GM18858 (cell line): ENCODE measurements around the gene DNAH2.

Source experiments
- ATAC-seq: cut with Tn5 transposase; IDR thresholded peaks from one replicate; pipeline ENCODE4 v1.9.1; 2021; ENCODE audit not compliant: unreplicated experiment

DNAH2 gene, protein sequence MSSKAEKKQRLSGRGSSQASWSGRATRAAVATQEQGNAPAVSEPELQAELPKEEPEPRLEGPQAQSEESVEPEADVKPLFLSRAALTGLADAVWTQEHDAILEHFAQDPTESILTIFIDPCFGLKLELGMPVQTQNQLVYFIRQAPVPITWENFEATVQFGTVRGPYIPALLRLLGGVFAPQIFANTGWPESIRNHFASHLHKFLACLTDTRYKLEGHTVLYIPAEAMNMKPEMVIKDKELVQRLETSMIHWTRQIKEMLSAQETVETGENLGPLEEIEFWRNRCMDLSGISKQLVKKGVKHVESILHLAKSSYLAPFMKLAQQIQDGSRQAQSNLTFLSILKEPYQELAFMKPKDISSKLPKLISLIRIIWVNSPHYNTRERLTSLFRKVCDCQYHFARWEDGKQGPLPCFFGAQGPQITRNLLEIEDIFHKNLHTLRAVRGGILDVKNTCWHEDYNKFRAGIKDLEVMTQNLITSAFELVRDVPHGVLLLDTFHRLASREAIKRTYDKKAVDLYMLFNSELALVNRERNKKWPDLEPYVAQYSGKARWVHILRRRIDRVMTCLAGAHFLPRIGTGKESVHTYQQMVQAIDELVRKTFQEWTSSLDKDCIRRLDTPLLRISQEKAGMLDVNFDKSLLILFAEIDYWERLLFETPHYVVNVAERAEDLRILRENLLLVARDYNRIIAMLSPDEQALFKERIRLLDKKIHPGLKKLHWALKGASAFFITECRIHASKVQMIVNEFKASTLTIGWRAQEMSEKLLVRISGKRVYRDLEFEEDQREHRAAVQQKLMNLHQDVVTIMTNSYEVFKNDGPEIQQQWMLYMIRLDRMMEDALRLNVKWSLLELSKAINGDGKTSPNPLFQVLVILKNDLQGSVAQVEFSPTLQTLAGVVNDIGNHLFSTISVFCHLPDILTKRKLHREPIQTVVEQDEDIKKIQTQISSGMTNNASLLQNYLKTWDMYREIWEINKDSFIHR (N-terminal part only)

DNA sequence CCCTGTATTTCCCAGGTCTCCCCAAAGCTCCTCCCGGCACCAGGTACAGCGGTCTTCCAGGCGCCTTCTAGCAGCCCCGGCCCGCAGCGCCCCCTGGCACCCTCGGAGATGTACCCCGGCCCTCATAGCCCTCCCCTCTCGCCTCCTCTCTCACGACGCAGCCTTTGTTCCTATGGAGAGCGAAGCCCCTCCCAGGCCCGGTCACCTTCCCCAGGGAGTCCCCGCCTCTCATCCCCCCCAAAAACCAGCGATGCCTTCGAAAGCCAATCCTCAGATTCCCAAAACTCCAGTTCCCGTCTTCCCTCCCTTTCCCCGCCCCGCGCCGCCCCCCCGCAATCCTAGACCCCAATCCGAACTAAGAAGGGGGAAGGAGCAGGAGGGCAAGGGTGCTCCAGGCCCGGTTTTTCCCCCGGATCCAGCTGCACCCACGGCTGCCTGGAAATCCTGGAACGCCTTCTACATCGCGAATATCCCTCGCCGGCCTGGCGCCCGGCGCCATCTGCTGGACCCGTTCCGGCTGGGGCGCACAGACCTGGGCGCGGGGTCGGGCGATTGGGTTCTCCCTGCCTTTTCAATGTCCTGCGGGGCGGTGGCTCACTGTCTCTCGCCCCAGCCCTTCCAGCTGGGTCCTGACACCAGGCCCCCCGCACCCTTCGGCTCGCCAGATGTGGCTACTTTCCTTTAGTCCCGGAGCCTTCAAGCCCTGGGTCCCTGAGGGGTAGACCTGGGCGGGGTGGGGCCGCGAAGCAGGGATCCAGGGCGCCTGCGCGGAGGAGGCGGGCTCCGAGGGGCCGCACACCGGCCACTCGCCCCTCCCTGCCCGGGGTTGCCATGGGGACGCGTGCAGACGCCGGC is at the start of gene DNAH2:
Gene DNAH2, plus strand, starts transcription at position 844 of the 855 bp plus-strand sequence. CDS start 1,991 bp downstream, outside the sequence.
- ATAC-seq: no peak

DNA sequence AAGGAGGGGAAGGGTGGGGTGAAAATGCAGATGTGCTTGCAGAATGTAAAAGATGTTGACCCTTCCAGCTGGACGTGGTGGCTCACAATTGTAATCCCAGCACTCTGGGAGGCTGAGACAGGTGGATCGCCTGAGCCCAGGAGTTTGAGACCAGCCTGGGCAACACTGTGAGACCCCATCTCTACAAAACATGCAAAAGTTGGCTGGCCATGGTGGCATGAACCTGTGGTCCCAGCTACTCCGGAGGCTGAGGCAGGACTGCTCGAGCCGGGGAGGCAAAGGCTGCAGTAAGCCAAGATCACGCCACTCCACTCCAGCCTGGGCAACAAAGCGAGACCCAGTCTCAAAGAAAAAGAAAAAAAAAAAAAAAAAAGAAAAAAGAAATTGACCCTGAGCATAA is 49.1 kb upstream of the DNAH2 start:
- ATAC-seq: no peak

DNA sequence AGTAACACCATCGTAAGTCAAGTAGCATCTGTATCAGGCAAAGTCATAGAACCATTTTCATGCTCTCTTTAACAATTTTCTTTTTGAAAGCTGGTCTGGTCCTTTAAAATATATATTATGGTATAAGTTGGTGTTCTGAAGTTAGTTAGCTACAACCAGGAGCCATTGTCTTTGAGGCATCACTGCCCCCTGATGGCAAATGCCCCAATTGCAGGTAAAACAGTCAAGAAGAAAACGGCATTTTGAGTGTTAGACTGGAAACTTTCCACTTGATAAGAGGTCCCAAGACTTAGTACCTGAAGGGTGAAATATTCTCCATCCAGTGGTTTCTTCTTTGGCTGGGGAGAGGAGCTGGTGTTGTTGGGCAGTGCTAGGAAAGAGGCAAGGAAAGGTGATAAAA is 44.3 kb upstream of the DNAH2 start:
- ATAC-seq: no peak

DNA sequence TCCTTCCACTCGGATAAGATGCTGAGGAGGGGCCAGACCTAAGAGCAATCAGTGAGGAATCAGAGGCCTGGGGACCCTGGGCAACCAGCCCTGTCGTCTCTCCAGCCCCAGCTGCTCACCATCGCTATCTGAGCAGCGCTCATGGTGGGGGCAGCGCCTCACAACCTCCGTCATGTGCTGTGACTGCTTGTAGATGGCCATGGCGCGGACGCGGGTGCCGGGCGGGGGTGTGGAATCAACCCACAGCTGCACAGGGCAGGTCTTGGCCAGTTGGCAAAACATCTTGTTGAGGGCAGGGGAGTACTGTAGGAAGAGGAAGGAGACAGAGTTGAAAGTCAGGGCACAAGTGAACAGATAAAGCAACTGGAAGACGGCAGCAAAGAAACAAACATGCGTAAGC is 42.6 kb upstream of the DNAH2 start:
- ATAC-seq: no peak

DNA sequence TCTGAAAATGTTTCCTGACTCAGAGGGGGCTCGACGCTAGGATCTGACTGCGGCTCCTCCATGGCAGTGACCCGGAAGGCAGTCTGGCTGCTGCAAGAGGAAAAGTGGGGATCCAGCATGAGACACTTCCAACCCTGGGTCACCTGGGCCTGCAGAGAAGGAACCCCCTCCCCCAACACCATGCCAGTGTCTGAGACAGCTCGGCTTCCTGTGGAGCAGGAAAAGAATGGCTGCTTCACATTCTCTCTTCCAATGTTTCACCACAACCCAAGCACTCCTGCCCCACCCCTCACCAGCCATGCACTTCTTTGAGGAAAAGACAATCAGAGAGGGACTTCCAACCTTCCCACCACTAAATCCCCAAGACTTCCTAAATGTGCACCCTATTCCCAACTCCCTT is 41.0 kb upstream of the DNAH2 start:
- ATAC-seq: no peak

DNA sequence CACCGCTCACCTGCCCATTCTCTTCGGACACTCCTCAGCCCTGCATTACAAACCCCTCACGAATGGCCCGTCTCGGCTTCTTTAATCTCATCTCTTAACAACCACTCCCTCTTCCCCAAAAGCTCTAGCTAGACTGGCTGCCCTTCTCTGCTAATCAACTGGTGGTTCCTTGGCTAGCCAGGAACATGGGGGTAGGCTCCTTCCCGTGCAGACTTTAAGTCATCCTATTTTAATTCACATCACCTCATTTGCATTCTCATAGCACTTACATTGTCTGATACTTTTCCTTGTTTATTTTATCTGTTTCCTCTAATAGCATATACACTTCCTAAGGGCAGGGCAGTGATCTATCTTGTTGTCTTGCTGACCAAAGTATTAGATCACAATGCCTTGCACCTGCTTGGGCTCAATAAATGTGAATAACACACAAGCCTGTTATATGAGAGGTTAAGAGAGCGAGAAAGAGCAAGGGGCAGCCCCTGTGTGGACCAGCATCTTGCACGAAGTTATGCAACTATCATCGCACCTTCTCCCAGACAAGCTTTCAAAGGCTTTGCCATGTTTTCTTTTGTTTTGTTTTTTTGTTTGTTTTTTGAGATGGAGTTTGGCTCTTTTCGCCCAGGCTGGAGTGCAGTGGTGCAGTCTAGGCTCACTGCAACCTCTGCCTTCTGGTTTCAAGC is 40.0 kb upstream of the DNAH2 start:
- no peak for ATAC-seq

DNA sequence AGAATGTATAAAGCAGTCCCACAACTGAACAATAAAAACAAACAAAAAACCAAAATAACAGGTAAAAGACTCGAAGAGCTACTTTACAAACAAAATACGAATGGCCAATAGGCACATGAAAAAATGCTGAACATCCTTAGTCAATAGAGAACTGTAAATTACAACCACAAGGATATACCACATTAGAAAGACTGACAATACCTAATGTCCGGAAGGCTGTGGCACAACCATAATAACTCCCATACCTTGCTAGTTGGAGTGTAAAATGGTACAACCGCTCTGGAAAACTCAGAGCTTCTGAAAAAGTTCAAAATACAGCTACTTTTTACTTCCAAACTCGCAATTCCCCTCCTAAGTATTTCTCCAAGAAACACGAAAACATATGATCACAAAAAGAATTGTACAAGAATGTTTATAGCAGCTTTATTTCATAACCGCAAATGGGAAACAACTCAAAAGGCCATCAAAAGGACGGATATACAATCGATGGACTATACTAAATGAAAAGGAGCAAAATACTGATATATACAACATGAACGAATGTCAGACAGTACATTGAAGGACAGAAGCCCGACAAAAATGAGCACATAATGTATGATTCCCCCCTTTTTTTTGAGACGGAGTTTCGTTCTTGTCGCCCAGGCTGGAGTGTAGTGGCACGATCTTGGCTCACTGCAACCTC is 32.6 kb upstream of the DNAH2 start:
- ATAC-seq: no peak

DNA sequence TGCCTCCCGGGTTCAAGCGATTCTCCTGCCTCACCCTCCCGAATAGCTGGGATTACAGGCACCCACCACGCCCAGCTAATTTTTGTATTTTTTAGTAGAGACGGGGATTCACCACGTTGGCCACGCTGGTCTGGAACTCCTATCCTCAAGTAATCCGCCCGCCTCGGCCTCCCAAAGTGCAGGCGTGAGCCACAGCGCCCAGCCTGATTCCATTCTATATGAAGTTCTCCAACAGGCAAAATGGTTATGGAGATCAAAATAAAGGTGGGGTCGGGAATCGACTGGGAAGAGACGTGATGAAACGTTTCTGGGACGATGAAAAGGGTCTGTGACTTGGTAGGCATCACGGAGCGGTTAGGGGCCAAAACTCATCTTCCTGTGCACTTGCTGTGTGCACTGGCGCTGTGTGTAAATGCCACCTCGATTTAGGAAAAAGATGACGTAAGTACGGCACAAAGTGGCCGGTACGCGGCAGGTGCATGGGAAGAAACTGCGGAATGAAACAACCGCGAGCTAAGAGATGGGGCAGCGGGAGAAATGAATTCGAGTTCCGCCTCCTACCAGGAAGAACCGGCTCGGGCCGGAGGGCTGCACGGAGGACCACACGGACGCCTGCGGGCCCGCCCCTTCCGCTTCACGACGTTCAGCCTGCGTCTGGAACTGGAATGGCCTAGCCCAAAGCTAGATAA is 31.9 kb upstream of the DNAH2 start:
- peak; percentile 40 for ATAC-seq

DNA sequence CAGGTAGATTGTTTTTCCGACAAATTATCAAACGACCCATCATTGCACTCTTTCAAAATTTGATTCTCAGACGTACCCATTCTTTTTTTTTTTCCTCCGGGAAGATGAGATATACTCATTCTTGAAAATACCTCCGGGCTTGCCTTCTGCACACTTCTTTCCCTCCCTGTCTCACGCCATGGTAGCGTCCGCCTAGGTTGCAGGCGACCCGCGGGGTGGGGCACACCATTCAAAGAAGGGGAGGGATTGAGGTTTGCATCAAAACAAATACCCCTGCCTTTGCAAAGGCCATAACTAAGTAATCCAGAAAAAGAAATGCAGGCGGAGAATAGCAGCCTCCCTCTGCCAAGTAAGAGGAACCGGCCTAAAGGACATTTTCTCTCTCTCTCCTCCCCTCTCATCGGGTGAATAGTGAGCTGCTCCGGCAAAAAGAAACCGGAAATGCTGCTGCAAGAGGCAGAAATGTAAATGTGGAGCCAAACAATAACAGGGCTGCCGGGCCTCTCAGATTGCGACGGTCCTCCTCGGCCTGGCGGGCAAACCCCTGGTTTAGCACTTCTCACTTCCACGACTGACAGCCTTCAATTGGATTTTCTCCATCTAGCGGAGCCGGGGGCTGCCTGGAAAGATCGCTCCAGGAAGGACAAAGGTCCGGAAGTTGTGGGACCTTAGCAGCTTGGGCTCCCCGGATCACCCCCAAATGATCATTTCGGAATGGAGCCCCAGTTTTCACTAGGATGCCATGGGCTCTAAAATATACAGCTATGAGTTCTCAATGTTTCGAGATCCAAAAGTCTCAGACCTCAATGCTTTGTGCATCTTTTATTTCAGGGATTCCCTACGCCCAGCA is 31.1 kb upstream of the DNAH2 start:
- peak; percentile 42 for ATAC-seq

DNA sequence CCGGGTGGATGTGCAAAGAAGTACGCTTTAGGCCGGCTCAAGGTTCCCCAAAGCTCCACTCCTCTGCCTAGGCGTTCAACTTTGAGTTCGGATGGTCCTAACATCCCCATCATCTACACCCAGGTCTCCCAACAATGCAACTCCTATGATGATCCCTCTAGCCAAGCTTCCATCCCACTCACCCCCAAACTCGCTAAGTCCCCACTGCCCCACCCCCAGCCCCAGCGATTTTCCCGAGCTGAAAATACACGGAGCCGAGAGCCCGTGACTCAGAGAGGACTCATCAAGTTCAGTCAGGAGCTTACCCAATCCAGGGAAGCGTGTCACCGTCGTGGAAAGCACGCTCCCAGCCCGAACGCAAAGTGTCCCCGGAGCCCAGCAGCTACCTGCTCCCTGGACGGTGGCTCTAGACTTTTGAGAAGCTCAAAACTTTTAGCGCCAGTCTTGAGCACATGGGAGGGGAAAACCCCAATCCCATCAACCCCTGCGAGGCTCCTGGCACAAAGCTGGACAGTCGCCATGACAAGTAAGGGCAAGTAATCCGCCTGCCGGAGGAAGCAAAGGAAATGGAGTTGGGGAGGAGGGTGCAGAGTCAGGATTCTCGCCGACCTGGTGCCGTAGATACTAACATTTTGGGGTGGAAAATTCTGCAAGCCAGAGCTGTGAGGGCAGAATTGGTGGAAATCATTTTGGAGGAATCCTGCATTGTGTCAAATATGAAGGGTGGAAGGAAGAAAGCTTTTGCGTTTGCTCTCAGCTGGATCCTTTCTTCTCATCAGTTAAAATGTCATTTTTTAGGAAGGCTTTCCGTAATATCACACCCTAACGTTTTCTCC is 30.3 kb upstream of the DNAH2 start, which contains the start of gene TP53:
Gene TP53, minus strand, starts transcription at position 419 of the 836 bp plus-strand sequence. CDS start 10,896 bp downstream, outside the sequence.
- no peak for ATAC-seq

DNA sequence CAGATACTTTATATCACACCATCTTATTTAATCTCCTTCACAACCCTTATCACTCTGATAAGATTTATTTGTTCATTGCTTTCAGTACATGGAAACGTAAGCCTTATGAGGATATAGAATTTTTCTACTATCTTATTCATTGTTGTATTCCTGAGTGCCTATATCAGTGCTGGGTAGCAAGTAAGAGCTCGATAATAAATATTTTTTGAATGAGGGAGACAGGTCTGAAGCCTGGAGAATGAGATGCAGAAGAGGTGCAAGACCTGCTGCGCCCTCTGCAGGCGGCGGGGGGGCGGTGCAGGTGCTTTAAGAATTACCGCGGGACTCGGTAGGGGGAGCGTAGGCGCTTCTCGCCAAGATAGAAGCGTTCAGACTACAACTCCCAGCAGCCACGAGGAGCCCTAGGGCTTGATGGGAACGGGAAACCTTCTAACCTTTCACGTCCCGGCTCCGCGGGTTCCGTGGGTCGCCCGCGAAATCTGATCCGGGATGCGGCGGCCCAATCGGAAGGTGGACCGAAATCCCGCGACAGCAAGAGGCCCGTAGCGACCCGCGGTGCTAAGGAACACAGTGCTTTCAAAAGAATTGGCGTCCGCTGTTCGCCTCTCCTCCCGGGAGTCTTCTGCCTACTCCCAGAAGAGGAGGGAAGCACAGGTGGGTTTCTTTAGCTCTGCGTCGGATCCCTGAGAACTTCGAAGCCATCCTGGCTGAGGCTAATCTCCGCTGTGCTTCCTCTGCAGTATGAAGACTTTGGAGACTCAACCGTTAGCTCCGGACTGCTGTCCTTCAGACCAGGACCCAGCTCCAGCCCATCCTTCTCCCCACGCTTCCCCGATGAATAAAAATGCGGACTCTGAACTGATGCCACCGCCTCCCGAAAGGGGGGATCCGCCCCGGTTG is 29.4 kb upstream of the DNAH2 start, which contains the start of gene WRAP53:
Gene WRAP53, plus strand, starts transcription at position 570 of the 900 bp plus-strand sequence. Its CDS starts 172 bp downstream, at position 742.
- ATAC-seq: peak; percentile 53

DNA sequence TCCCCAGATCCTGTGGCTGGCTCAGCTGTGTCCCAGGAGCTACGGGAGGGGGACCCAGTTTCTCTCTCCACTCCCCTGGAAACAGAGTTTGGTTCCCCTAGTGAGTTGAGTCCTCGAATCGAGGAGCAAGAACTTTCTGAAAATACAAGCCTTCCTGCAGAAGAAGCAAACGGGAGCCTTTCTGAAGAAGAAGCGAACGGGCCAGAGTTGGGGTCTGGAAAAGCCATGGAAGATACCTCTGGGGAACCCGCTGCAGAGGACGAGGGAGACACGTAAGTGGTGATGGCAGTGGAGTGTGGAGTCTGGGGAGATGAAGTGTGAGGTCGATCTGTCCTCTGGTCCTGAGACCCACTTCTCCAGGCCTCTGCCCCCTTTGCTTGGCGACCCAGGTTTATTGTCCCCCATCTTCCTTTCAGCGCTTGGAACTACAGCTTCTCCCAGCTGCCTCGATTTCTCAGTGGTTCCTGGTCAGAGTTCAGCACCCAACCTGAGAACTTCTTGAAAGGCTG is 28.7 kb upstream of the DNAH2 start:
- no peak for ATAC-seq

DNA sequence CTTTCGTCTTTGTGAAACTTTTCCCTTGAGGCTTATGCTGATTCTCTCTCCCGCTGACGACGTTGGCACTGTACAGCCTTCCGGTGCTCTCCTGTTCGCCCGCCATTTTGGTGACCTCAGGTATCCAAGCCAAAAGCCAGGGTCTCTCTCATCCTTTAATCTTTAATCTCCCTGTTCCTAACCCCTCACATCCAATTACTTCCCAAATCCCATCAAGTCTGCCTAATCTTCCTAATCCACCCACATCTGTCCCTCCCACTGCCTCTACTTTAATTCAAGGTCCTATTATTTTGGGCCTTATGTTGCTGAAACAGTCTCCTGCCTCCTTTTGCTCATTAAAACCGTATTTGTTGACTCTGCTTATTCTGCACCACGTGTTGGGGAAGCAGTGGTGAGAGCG is 22.0 kb upstream of the DNAH2 start:
- ATAC-seq: no peak

DNA sequence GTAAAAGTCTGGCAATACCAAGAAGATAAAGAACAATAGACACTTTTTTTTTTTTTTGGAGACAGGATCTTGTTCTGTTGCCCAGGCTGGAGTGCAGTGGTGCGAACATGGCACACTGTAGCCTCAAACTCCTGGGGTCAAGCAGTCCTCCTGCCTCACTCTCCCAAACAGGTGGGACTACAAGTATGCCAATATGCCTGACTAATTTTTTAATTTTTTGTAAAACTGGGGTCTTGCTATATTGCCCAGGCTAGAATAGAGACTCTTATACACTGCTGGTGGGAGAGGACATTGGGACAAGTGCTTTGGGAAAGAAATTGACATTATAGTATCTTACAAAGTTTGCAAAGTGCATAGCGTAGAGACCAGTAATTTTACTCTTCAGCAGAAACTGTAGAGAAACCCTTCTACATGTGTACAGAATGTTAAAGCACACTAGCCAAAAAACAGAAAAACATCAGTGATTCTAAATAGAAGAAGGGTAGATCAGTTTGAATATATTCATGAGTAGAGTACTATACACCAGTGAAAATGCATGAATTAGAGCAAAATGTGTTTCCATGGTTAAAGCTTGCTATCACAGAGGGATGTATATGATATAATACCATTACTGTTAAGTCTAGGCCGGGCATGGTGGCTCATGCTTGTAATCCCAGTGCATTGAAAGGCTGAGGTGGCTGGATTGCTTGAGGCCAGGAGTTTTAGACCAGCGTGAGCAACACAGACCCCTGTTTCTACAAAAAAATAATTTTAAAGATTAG is 19.5 kb upstream of the DNAH2 start:
- no peak for ATAC-seq

DNA sequence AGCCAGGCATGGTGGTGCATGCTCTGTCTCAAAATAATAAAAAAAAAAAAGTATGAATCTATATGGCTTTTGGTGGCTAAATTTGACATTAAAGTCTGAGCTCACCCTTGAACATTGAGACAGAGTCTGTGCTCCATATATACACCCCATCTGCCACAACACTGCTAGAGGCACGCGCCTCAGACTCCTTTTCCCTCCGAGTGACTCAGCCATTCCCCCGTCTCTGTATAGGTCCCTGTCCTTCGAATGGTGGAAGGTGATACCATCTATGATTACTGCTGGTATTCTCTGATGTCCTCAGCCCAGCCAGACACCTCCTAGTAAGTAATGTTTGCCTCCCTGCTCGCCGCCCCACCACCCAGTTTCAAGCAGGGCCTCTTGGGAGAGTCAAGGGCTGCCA is 17.0 kb upstream of the DNAH2 start:
- no peak for ATAC-seq
